NCI-H2196 treated with DMSO at 0.1 percent for 48 hours (cell line): ENCODE results near the gene PI4K2B.
"Not testable (repeated sequence)": the region's sequence is repeated elsewhere in the genome, so short reads cannot be mapped to it uniquely, and the experiment has no call there.

ENCODE experiments used
- DNase-seq: peaks from one replicate; lab custom pipeline; 2025; ENCODE audit not compliant: unreplicated experiment; lab: John Stamatoyannopoulos, UW

PI4K2B gene

GRCh38 chr4:25233737-25234389, at the start of gene PI4K2B:
TSS of gene PI4K2B (plus strand) at chr4:25234033. CDS start at chr4:25234164, 131 bp downstream.
- peak; percentile 88 for DNase-seq

DNA sequence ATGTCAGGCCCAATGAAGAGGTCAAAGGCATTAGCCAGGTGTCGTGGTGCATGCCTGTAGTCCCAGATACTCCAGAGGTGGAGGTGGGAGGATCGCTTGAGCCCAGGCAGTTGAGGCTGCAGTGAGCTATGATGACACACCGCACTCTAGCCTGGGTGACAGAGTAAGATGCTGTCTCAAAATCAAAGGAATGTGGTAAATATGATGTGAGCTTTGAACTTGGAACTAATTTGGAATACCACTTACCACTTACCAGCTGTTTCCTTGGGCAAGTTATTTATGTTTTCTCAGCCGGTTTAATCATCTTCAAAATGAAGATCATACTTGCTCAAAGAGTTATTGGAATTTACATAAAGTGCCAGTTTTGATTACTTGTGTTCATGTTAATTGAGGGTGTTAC, 49.8 kb upstream of the PI4K2B start:
- DNase-seq = no peak

DNA sequence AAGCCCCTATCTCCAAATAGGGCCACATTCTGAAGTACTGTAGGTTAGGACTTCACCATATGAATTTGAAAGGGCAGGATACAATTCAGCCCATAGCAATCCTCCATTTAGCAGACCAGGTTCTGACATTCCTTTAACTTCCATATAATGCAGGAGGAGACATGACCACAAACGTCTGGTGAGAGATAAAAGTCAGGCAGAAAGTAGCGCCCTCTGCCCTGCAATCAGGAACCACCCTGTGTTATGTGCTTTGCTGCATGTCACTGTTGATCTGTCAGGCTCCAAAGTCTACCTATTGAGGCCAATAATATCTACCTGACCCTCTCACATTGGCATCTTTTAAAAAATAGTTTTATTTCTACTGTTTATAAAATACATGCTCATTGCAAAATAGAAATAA, 43.4 kb upstream of the PI4K2B start:
- DNase-seq = no peak

GRCh38 chr4:25198713-25199112, 35.1 kb upstream of the PI4K2B start:
- no peak for DNase-seq

DNA sequence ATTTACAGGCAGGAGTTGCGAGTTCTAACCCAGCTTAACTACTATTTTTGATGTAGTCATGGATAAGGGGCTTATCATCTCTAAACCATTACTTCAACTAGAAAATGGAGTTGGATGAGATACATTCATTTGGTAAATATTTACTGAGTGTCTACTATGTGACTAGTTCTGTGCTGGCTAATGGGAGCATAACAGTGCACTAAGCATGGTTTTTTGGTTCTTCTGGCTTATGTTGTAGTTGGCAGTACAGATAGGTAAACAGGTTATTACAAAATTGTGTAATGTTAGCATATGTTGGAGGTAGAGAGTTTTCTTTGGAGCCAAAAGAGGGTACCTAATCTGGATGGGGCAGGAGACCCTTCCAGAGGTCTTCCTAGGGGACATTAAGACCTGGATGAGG, 25.8 kb upstream of the PI4K2B start:
- no peak for DNase-seq

- no peak for DNase-seq
Measured at GRCh38 chr4:25209702-25210101, 24.1 kb upstream of the PI4K2B start.

DNA sequence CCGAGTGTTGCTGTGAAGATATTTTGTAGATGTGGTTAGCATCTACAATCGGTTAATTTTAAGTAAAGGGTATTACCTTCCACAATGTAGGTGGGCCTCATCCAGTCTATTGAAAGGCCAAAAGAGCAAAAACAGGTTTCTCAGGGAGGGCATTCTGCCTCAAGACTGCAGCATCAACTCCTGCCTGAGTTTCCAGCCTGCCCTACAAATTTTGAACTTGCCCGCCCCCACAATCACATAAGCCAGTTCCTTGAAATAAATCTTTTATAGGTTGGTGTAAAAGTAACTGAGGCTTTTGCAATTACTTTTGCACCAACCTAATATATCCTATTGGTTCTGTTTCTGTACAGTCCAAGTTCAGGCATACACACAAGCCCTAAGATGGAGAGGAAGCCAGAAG, 22.1 kb upstream of the PI4K2B start:
- no peak for DNase-seq

GRCh38 chr4:25212822-25213221, 21.0 kb upstream of the PI4K2B start:
- DNase-seq = no peak

DNA sequence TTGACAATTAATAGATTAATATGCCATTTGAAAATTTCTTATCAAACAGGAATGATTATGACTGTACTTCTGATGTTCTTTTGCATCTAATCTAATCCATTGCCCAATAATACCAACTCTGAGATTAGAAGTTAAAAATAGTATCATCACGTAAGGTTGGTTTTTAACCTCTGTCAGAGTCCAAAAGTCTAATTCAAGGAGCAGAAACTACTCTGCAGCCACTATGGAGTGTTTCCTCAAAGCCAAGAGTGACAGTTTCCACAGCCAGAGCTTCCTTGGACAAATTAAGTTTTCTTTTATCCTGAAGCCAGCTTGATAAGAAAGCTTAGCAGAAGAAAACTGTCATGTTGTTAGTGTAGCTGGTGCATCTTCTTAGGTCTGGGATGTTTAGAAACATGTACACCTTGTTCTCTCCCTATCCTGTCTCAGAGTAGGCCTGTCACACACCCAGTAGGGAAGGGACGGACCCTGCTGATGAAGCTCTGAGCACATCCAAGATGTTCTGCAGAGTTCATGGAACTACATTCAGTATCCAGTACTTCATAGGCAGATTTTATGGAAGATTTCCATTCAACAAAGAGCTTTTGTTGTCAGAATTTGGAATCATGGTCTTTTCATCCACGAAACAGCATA, 20.4 kb upstream of the PI4K2B start:
- DNase-seq = no peak

DNA sequence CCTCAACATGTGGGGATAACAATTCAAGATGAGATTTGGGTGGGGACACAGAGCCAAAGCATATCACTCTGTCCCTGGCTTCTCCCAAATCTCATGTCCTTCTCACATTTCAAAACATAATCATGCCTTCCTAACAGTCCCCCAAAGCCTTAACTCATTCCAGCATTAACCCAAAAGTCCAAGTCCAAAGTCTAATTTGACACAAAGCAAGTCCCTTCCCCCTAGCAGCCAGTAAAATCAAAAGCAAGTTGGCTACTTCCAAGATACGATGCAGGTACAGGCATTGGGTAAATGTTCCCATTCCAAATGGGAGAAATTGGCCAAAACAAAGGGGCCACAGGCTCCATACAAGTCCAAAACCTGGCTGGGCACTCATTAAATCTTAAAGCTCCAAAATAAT, 19.1 kb upstream of the PI4K2B start:
- DNase-seq = not testable (repeated sequence)

GRCh38 chr4:25215511-25215910, 18.3 kb upstream of the PI4K2B start:
- no peak for DNase-seq

DNA sequence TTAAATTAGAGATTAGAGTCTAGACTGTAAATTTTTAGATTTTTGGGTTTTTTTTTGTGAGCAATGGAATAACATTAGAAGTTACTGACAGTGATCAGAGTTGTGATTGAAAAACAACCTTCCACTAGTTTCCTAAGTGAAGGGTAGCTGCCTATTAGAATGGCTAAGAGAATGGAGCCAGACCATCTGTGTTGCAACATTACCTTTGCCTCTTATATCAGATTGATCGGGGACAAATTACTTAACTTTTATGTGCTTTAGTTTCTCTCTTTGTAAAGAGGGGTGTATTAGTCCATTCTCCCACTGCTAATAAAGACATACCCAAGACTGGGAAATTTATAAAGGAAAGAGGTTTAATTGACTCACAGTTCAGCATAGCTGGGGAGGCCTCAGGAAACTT, 12.5 kb upstream of the PI4K2B start:
- no peak for DNase-seq

DNA sequence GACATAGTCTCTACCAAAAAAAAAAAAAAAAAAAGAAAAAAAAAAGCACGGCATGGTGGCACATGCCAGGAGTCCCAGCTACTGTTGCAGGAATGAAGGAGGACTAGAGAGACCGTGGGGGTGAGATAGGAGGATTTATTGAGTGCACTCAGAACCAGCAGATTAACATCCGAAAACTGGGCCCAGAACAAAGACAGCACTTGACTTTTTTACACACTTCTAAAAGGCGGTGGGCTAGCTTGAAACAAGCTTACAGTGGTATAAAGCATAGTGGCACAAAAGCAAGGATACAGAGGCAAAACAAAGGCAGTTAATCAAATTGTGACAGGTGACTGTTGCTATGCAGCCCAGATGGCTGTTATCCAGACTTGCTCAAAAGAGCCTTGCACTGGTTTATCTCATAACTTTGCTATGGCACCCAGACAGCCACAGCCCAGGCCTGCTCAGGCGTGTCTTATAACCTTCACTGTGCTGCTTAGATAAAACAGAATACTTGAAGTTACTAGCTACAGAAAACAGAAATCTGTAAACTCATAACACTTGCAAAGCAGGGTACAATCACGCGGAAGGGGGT, 9.9 kb upstream of the PI4K2B start:
- no peak for DNase-seq

DNA sequence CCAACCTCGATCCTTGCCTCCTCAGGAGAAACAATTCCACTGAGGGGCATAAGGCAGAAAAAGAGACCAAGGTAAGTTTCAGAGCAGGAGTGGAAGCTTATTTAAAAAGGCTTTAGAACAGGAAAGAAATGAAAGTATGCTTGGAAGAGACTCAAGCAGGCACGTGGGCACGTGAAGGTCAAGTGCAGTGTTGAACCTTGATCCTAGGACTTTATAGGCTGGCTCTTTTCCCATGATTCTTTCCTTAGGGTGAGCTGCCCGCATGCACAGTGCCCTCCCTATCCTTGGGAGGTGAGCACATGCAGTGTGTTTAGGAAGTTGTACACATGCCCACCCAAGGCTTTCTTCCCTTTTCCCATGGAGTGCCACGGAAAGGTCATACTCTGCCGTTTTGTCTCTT, 4.0 kb upstream of the PI4K2B start:
- no peak for DNase-seq

DNA sequence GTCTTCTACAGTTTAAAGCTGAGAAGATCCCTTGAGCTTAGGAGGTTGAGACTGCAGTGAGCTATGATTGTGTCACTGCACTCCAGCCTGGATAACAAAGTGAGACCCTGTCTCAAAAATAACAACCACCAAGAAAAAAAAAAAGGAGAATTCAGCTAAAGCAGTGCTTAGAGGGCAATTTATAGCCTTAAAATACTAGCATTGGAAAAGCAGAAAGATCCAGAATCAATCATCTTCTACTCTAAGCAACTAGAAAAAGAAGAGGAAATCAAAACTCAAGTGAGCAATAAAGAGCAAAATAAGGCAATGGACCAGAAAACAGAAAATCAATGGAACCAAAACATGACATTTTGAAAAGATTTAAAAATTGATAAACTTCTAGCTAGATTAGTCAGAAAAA, 639 bp upstream of the PI4K2B start:
- DNase-seq = no peak

DNA sequence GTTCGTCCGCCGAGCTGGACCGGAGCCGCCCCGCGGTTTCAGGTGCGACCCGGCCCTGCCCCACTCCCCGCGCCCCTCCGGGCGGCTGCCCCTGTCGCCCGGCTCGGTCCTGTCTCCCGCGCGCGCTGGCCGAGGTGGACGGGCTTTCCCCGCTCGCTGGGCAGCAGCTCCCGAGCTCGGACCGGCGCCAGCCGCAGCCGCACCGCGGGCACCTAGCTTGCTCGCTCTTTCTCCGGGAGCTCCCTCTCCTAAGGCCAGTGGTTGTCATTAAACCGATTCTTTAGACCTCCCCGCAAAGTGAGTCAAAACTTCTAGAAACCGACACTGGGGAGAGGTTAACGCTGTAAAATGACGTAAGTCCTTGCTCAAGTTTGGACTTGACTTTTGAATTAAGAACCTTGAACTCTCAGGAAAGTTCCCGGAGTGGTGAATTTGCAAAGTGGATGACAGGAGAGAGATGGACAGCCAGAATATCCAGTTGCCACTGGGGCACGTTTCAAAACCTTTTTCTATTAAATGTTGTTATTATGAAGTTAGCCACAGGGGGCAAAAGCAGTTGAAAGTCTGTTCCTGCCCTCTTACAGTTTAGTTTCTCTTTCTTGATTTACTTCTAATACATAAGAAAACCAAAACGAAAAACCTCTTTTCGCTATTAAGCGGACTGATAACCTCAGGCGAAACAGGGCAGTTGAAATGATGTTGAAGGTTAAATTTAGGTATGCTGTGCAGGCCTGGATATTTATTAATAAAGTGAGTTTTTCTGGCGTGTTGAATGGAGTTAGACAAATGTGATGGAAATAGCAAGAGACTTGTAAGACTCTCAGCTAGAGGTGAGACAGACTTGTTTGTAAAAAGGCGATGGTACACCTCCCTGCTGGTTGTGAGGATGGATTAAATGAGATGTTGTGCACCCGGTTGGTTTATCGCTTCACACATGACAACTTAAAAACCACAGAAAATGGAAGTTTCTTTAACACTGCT, 847 bp downstream of the PI4K2B start:
- peak; percentile 63 for DNase-seq

GRCh38 chr4:25235401-25235800, 1.6 kb downstream of the PI4K2B start:
- DNase-seq = no peak

DNA sequence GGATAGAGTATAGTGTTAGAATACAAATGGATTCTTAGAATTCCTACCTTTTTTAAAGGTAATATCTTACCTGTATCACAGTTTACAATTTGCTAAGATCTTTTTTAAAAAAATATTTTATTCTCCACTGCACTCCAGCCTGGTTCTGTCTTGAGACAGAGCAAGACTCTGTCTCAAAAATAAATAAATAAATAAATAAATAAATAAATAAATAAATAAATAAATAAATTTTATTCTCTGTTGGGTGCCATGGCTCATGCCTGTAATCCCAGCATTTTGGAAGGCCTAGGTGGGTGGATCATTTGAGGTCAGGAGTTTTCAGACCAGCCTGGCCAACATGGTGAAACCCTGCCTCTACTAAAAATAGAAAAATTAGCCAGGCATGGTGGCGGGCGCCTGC, 2.2 kb downstream of the PI4K2B start:
- DNase-seq = not testable (repeated sequence)

- no peak for DNase-seq
Measured at GRCh38 chr4:25236971-25237370, 3.1 kb downstream of the PI4K2B start.

GRCh38 chr4:25238052-25238451, 4.2 kb downstream of the PI4K2B start:
- DNase-seq = no peak

- DNase-seq = not testable (repeated sequence)
Measured at GRCh38 chr4:25239528-25239927, 5.7 kb downstream of the PI4K2B start.
